ENCODE data around the gene SNIP1. TPM values are rescaled to one million over a fixed set of nuclear protein-coding genes. Genes with fewer than 3 reads are reported as not detected.

Gene SNIP1
- total and polyA plus RNA-seq, 2 of the 8 experiments (the other 6 are each of a cell fraction or from before 2014, with no cell fraction given) = 3.7 to 15.7 TPM

DNA sequence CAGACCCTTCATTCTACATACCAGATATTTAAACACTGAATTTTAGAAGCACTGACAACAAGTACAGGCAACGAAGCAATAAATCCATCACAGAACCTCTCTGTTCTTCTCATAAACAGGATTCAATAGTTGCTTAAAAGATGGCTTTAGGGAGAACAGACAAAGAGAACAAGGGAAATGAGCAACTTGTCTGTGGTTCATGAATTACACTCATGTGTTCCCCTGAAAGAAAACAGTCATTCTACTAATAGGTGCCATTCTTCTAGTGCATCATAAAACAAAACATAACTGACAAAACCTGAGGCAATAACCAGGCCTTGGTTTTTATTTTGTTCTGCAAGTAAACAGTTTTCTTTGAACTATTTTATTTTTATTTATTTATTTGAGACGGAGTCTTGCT, 34.8 kb upstream of the SNIP1 start:
- Histone ChIP-seq H2BK120ac (replicated peaks; ENCODE audit: low read depth, low read length) (no peak overlapping the region), H3K18ac (ENCODE audit: extremely low read depth, low read length) (no peak overlapping the region), H2AFZ (ENCODE audit: low read length) (no peak overlapping the region), H3K79me1 (ENCODE audit: low read depth, low read length) (peaks cover 5% of the 10 kb centered on the region; the same call in 1 of the 2 replicates), H2BK20ac (ENCODE audit: low read length) (no peak overlapping the region), H4K8ac (ENCODE audit: extremely low read depth, insufficient read depth, low read length) (no peak overlapping the region), H3K27me3 (replicated peaks in 1 of 4; ENCODE audit: control insufficient read depth in 3 of 4, extremely low read depth in 1 of 4, insufficient read depth in 3 of 4, low read length in 3 of 4) (no peaks in the 10 kb centered on the region), H3K14ac (ENCODE audit: insufficient read length) (no peak overlapping the region), H4K5ac (ENCODE audit: insufficient read length, low read depth, low read length) (no peak overlapping the region), H3K4me3 (ENCODE audit: extremely low read depth in 1 of 4, insufficient read depth in 2 of 4, low read depth in 3 of 4, low read length in 4 of 4) (no peak overlapping the region), H2BK15ac (ENCODE audit: low read length) (no peak overlapping the region), H3K27ac (ENCODE audit: low read depth, low read length) (no peak overlapping the region), H4K20me1 (replicated peaks in 1 of 2; ENCODE audit: control insufficient read depth in 1 of 2, insufficient read depth in 2 of 2, low read length in 2 of 2) (peaks cover under 1% of the 10 kb centered on the region in 2 experiments), H3K23ac (ENCODE audit: insufficient read length) (no peak overlapping the region), H4K91ac (replicated peaks; ENCODE audit: insufficient read length, low read length) (no peak overlapping the region), H3K9me3 (ENCODE audit: insufficient read depth in 2 of 2, low read depth in 1 of 2, low read length in 1 of 2) (no peaks in the 10 kb centered on the region), H2BK5ac (ENCODE audit: low read depth, low read length) (no peak overlapping the region), H2AK5ac (ENCODE audit: low read depth, low read length) (no peak overlapping the region), H3K4ac (replicated peaks; ENCODE audit: insufficient read length, low read depth, low read length) (no peak overlapping the region), H3K79me2 (ENCODE audit: control insufficient read depth in 1 of 2, insufficient read depth in 2 of 2, low read length in 2 of 2) (peaks cover 6 to 24% of the 10 kb centered on the region in 2 experiments; a peak in 3 of 4 replicates), H2BK12ac (ENCODE audit: low read depth, low read length) (no peak overlapping the region), H3K4me2 (ENCODE audit: insufficient read depth in 1 of 2, low read depth in 2 of 2, low read length in 2 of 2) (no peak overlapping the region), H3K9ac (replicated peaks in 1 of 4; ENCODE audit: extremely low read depth in 1 of 4, low read depth in 3 of 4, low read length in 3 of 4) (no peak overlapping the region), H3K36me3 (ENCODE audit: control insufficient read depth in 2 of 4, insufficient read depth in 4 of 4, low read length in 3 of 4) (peaks cover 25 to 79% (median 63%) of the 10 kb centered on the region in 4 experiments), H3K4me1 (replicated peaks in 1 of 4; ENCODE audit: control insufficient read depth in 3 of 4, insufficient read depth in 4 of 4, low read length in 3 of 4) (no peaks in the 10 kb centered on the region), H3K23me2 (ENCODE audit: low read depth, low read length) (no peaks in the 10 kb centered on the region), H3K56ac (replicated peaks; ENCODE audit: insufficient read length, low read depth, low read length) (no peak overlapping the region)
- WGBS, 2 experiments (ENCODE audit: extremely low coverage in 1 of 2, insufficient coverage in 1 of 2, insufficient read length in 1 of 2, insufficient replicate concordance in 2 of 2, low coverage in 1 of 2, low lambda C conversion rate in 2 of 2, missing lambda C conversion rate in 1 of 2) = 95% methylated on average over 2 of the region's 2 CpGs; no CpG with 5 or more reads in 1 of the 2 experiments
- ChIA-PET POLR2A (ENCODE audit: partially characterized antibody) (interaction anchor here (1.3 to 1.5 kb wide), 2 partner anchors 24 to 26 kb away, joined by 3 to 5 read pairs; no protein-coding TSS in a partner anchor), CTCF (ENCODE audit: partially characterized antibody) (interaction anchor here (0.6 to 0.7 kb wide), 2 partner anchors 63 to 93 kb away, joined by 3 read pairs; no protein-coding TSS in a partner anchor)
- FAIRE-seq (no peak), DNase-seq (ENCODE audit: low read depth in 1 of 2, low spot score in 2 of 2) (no peak)
- TF ChIP-seq HDAC6 (IDR thresholded peaks at IDR 0.05; ENCODE audit: low read depth, low read length) = no peak
- TF ChIP-seq TBP (IDR thresholded peaks at IDR 0.05; ENCODE audit: low read depth, low read length) = no peak
- TF ChIP-seq, protein P1, sequence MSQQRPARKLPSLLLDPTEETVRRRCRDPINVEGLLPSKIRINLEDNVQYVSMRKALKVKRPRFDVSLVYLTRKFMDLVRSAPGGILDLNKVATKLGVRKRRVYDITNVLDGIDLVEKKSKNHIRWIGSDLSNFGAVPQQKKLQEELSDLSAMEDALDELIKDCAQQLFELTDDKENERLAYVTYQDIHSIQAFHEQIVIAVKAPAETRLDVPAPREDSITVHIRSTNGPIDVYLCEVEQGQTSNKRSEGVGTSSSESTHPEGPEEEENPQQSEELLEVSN (IDR thresholded peaks at IDR 0.05) = no peak
- TF ChIP-seq EZH2 (IDR thresholded peaks at IDR 0.05; ENCODE audit: low read depth, low read length, severe bottlenecking) = no peak
- no peak for TF ChIP-seq BCL11A (IDR thresholded peaks at IDR 0.05; ENCODE audit: low read depth in 2 of 2, low read length in 2 of 2)
- no peak for TF ChIP-seq MAFK (IDR thresholded peaks at IDR 0.05; ENCODE audit: low read depth, low read length)
- TF ChIP-seq CBX5 (IDR thresholded peaks at IDR 0.05; ENCODE audit: low read depth, low read length) = no peak
- no peak for TF ChIP-seq ASH2L (IDR thresholded peaks at IDR 0.05; ENCODE audit: low read length)
- no peak for TF ChIP-seq BRCA1 (IDR thresholded peaks at IDR 0.05; ENCODE audit: low read depth, low read length)
- no peak for TF ChIP-seq KDM5A (IDR thresholded peaks at IDR 0.05; ENCODE audit: low read length)
- no peak for TF ChIP-seq SP4 (IDR thresholded peaks at IDR 0.05; ENCODE audit: low read length)
- no peak for TF ChIP-seq KDM4A (IDR thresholded peaks at IDR 0.05; ENCODE audit: low read depth, low read length, severe bottlenecking)
